Fibroblast of lung (primary cell): ENCODE measurements around the gene TYRO3. TPM values are rescaled to one million over a fixed set of nuclear protein-coding genes. Genes with fewer than 3 reads are reported as not detected.

Source experiments
- DNase-seq, 2 donors: peaks; one replicate each; pipeline versions ENCODE4 v3.0.0 to v3.0.0-alpha.2; 2010; ENCODE audit warnings: low read depth in 2 of 2
- H2AFZ ChIP-seq: 2 replicates; pipeline ENCODE4 v1.5.1; 2012; ENCODE audit warnings: low read length, control low read depth, inconsistent platforms
- H3K27ac ChIP-seq: 2 replicates; pipeline ENCODE4 v1.5.1; 2011; ENCODE audit warnings: low read length, control low read depth; ENCODE audit not compliant: insufficient read depth
- H3K27me3 ChIP-seq: 2 replicates; pipeline ENCODE4 v1.5.1; 2011; ENCODE audit warnings: mild to moderate bottlenecking, low read length; ENCODE audit not compliant: control insufficient read depth, insufficient read depth
- H3K36me3 ChIP-seq: 2 replicates; pipeline ENCODE4 v1.5.1; 2011; ENCODE audit warnings: low read length; ENCODE audit not compliant: control insufficient read depth, insufficient read depth
- H3K4me1 ChIP-seq: 2 replicates; pipeline ENCODE4 v1.5.1; 2011; ENCODE audit warnings: low read length; ENCODE audit not compliant: control insufficient read depth, insufficient read depth; ENCODE audit errors: extremely low read depth
- H3K4me2 ChIP-seq: 2 replicates; pipeline ENCODE4 v1.5.1; 2011; ENCODE audit warnings: low read length, control low read depth; ENCODE audit not compliant: insufficient read depth; ENCODE audit errors: extremely low read depth
- H3K4me3 ChIP-seq, 4 experiments: fragments of 200-600 bp in 1 of 4; sonication (generic) in 1 of 4; replicated peaks in 1 of 4; 2 replicates each; pipeline ENCODE4 v1.5.1; 2011 to 2016; ENCODE audit warnings: low read length in 4 of 4, low read depth in 3 of 4, mild to moderate bottlenecking in 3 of 4, control low read depth in 2 of 4, inconsistent platforms in 1 of 4, mixed read lengths in 1 of 4; ENCODE audit not compliant: insufficient read depth in 1 of 4; ENCODE audit errors: control extremely low read depth in 1 of 4
- H3K79me2 ChIP-seq: 2 replicates; pipeline ENCODE4 v1.5.1; 2012; ENCODE audit warnings: mild to moderate bottlenecking, low read length, inconsistent platforms; ENCODE audit not compliant: control insufficient read depth, insufficient read depth
- H3K9ac ChIP-seq: 2 replicates; pipeline ENCODE4 v1.5.1; 2011; ENCODE audit warnings: mild to moderate bottlenecking, low read length, control low read depth; ENCODE audit not compliant: insufficient read depth
- H3K9me3 ChIP-seq: 2 replicates; pipeline ENCODE4 v1.5.1; 2012; ENCODE audit warnings: low read depth, low read length; ENCODE audit not compliant: control insufficient read depth, insufficient read depth
- H4K20me1 ChIP-seq: 2 replicates; pipeline ENCODE4 v1.5.1; 2011; ENCODE audit warnings: low read length; ENCODE audit not compliant: control insufficient read depth, insufficient read depth; ENCODE audit errors: extremely low read depth
- EZH2 ChIP-seq: IDR thresholded peaks from 2 replicates; pipeline ENCODE4 v1.5.1; 2012; ENCODE audit warnings: low read length, control low read depth, mild to moderate bottlenecking; ENCODE audit errors: missing control alignments
- polyA plus RNA-seq, 2 donors: library from polyadenylated mRNA; depleted of rRNA in 1 of 2; stranded (reverse) in 1 of 2; unstranded in 1 of 2; fragments of >200 nt; gene quantifications; 2 replicates each; pipeline ENCODE4 v1.2.1, GENCODE V29; 2011 to 2012; ENCODE audit warnings: missing spikeins in 1 of 2
- total RNA-seq: library from RNA; depleted of rRNA; stranded (reverse); fragments of >200 nt; gene quantifications from 2 replicates; pipeline ENCODE4 v1.2.1, GENCODE V29; 2014
- TF ChIP-seq, protein P1 (sequence below), 2 donors: IDR thresholded peaks in 1 of 2; conservative IDR thresholded peaks in 1 of 2; 1 replicate in 1 of 2; 2 replicates in 1 of 2; pipeline ENCODE4 v1.5.1; 2011 to 2012; ENCODE audit warnings: low read length in 2 of 2, control low read depth in 1 of 2, inconsistent platforms in 1 of 2, low read depth in 1 of 2, mild to moderate bottlenecking in 1 of 2

Gene TYRO3
- total and polyA plus RNA-seq, 2 donors (not counting 1 experiment from before 2014, with no cell fraction given), result 9.2 to 14.9 TPM

DNA sequence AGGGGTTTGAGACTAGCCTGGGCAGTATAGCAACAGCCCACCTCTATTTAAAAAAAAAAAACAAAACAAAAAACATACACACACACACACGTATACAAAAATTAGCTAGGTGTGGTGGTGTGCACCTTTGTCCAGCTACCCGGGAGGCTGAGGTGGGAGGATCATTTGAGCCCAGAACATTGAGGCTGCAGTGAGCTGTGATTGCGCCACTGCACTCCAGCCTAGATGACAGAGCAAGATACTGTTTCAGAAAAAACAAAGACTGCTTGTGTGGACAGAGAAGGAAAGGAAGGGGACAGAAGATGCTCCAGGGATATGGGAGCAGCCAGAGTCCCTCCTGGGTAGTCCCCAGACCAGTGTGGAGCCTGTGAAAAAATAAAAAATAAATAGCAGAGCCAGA is 12.9 kb downstream of the TYRO3 start:
- TF ChIP-seq, protein P1, sequence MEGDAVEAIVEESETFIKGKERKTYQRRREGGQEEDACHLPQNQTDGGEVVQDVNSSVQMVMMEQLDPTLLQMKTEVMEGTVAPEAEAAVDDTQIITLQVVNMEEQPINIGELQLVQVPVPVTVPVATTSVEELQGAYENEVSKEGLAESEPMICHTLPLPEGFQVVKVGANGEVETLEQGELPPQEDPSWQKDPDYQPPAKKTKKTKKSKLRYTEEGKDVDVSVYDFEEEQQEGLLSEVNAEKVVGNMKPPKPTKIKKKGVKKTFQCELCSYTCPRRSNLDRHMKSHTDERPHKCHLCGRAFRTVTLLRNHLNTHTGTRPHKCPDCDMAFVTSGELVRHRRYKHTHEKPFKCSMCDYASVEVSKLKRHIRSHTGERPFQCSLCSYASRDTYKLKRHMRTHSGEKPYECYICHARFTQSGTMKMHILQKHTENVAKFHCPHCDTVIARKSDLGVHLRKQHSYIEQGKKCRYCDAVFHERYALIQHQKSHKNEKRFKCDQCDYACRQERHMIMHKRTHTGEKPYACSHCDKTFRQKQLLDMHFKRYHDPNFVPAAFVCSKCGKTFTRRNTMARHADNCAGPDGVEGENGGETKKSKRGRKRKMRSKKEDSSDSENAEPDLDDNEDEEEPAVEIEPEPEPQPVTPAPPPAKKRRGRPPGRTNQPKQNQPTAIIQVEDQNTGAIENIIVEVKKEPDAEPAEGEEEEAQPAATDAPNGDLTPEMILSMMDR (conservative IDR thresholded peaks at IDR 0.05 in 1 of 2, IDR thresholded peaks at IDR 0.05 in 1 of 2; ENCODE audit: low read depth in 1 of 2, low read length in 2 of 2), result no peak
- TF ChIP-seq EZH2, result no peak
- no peak overlapping the region for H2AFZ ChIP-seq

DNA sequence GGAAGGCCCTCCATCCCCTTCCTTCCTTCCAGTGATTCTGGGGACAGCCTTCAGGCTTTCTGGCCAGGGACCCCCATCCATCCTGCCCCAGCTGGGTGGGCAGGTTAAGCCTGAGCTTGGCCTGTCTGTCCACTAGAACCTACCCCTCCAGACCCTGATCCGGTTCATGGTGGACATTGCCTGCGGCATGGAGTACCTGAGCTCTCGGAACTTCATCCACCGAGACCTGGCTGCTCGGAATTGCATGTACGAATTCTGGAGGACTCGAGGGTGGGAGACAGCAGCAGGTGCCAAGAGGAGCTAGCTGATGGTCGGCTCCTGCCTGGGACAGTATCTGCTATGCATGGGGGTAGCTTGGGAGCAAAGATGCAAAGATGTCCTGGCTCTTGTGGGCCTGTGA is 13.9 kb downstream of the TYRO3 start:
- no peaks in the 10 kb centered on the region for H3K9me3 ChIP-seq
- H3K9ac ChIP-seq, result no peak overlapping the region
- H3K27ac ChIP-seq, result no peak overlapping the region
- no peak overlapping the region for H3K4me3 ChIP-seq
- DNase-seq, result no peak
- H3K36me3 ChIP-seq, result peaks cover 6% of the 10 kb centered on the region
- H3K27me3 ChIP-seq, result no peaks in the 10 kb centered on the region
- no peaks in the 10 kb centered on the region for H4K20me1 ChIP-seq
- H3K79me2 ChIP-seq, result no peaks in the 10 kb centered on the region
- no peaks in the 10 kb centered on the region for H3K4me1 ChIP-seq
- TF ChIP-seq EZH2, result no peak
- TF ChIP-seq, protein P1 (conservative IDR thresholded peaks at IDR 0.05 in 1 of 2, IDR thresholded peaks at IDR 0.05 in 1 of 2; ENCODE audit: low read depth in 1 of 2, low read length in 2 of 2), result no peak
- H2AFZ ChIP-seq, result no peak overlapping the region
- no peak overlapping the region for H3K4me2 ChIP-seq

More for the DNA sequence above, 12.9 kb downstream of the TYRO3 start:
- Histone ChIP-seq H3K27me3 (no peaks in the 10 kb centered on the region), H3K4me1 (no peaks in the 10 kb centered on the region), H3K27ac (no peak overlapping the region), H3K4me3 (no peak overlapping the region), H3K36me3 (peaks cover 6% of the 10 kb centered on the region), H3K9me3 (no peaks in the 10 kb centered on the region), H3K4me2 (no peak overlapping the region), H3K9ac (no peak overlapping the region), H3K79me2 (no peaks in the 10 kb centered on the region), H4K20me1 (no peaks in the 10 kb centered on the region)
- no peak for DNase-seq

DNA sequence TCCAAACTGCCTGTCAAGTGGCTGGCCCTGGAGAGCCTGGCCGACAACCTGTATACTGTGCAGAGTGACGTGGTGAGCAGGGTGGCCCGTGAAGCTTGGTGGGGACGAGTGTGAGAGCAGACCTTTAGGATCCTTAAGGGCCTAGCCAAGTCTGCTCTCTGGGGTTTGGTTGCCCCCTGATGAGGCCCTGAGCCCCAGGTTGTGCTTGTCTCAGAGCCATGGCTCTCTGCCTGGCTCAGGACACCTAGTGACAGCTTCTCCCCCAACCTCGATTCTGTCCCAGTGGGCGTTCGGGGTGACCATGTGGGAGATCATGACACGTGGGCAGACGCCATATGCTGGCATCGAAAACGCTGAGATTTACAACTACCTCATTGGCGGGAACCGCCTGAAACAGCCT is 14.4 kb downstream of the TYRO3 start:
- TF ChIP-seq EZH2, result no peak
- TF ChIP-seq, protein P1 (conservative IDR thresholded peaks at IDR 0.05 in 1 of 2, IDR thresholded peaks at IDR 0.05 in 1 of 2; ENCODE audit: low read depth in 1 of 2, low read length in 2 of 2), result no peak
- Histone ChIP-seq H3K9me3 (no peaks in the 10 kb centered on the region), H3K27me3 (no peaks in the 10 kb centered on the region), H3K79me2 (no peaks in the 10 kb centered on the region), H3K4me2 (no peak overlapping the region), H3K27ac (no peak overlapping the region), H3K9ac (no peak overlapping the region), H2AFZ (no peak overlapping the region), H4K20me1 (no peaks in the 10 kb centered on the region), H3K36me3 (peaks cover 6% of the 10 kb centered on the region), H3K4me1 (no peaks in the 10 kb centered on the region), H3K4me3 (no peak overlapping the region)
- DNase-seq, result no peak
